ENCODE data around the gene PLIN1. TPM values are rescaled to one million over a fixed set of nuclear protein-coding genes. Genes with fewer than 3 reads are reported as not detected.

Gene PLIN1
- total and polyA plus RNA-seq, 2 of the 4 experiments (the other 2 are of a cell fraction) = under 0.01 to 0.07 TPM

DNA sequence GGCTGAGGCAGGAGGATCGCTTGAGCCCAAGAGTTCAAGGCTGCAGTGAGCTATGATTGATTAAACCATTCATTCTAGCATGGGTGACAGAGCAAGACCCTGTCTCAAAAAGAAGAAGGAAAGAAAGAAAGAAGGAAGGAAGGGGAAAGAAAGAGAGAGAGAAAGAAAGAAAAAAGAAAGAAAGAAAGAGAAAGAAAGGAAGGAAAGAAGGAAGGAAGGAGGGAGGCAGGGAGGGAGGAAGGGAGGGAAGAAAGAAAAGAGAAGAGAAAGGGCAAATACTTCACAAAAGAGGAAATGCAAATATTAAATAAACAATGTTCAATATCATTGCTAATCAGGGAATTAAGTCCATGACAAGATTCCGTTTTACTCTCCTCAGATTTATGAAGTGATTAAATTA is 19.9 kb downstream of the PLIN1 start:
- H4K20me1 ChIP-seq (ENCODE audit: insufficient read depth, low read length) = no peaks in the 10 kb centered on the region
- H2AK9ac ChIP-seq (replicated peaks; ENCODE audit: low read depth, low read length, poor library complexity) = no peak overlapping the region
- H3K56ac ChIP-seq (ENCODE audit: extremely low read depth, insufficient read depth, low read length) = no peak overlapping the region
- no peak overlapping the region for H4K91ac ChIP-seq (ENCODE audit: insufficient read depth, low read depth, low read length)
- dilution Hi-C loops (cut with HindIII; ENCODE audit: low sequenced_read_pairs, unreplicated experiment) (no loop called here), intact Hi-C loops (cut with micrococcal nuclease) (no loop called here), in situ Hi-C loops (cut with MboI; ENCODE audit: low sequenced_read_pairs) (no loop called here)
- H3K4me3 ChIP-seq (ENCODE audit: insufficient read depth, low read depth, low read length) = no peak overlapping the region
- DNase-seq = no peak
- H3K14ac ChIP-seq (replicated peaks; ENCODE audit: low read depth, low read length) = no peak overlapping the region
- H3K27me3 ChIP-seq (ENCODE audit: control insufficient read depth, insufficient read depth, low read length) = no peaks in the 10 kb centered on the region
- no peak overlapping the region for H3K4ac ChIP-seq (ENCODE audit: low read depth, low read length)
- ChIA-PET CTCF (no interaction called here), POLR2A (ENCODE audit: unreplicated experiment) (no interaction called here)
- H3K9ac ChIP-seq (ENCODE audit: low read depth, low read length) = no peak overlapping the region
- no peak overlapping the region for H2AFZ ChIP-seq (replicated peaks; ENCODE audit: low read length, poor library complexity)
- no peak overlapping the region for H3K18ac ChIP-seq (ENCODE audit: low read depth, low read length)
- ATAC-seq (ENCODE audit: low read depth) = no peak
- no peak overlapping the region for H4K5ac ChIP-seq (ENCODE audit: low read depth, low read length)
- no peak overlapping the region for H2BK120ac ChIP-seq (ENCODE audit: low read depth, low read length)
- no TSS peak for BruUV-seq (replicated peaks)
- H3K9me1 ChIP-seq (ENCODE audit: insufficient read depth, low read length) = peaks cover 12% of the 10 kb centered on the region
- WGBS, 2 experiments (ENCODE audit: extremely low coverage in 2 of 2, insufficient read length in 1 of 2) = no CpG with 5 or more reads among the region's 2 CpGs
- H3K23ac ChIP-seq (ENCODE audit: low read depth, low read length) = no peak overlapping the region
- H2BK20ac ChIP-seq (ENCODE audit: low read depth, low read length) = no peak overlapping the region
- peaks cover 0 to 16% of the 10 kb centered on the region in 2 experiments; a peak in 2 of 4 replicates for H3K79me1 ChIP-seq (ENCODE audit: low read depth in 1 of 2, low read length in 2 of 2)
- H3K4me1 ChIP-seq (ENCODE audit: control insufficient read depth, insufficient read depth, low read length) = peaks cover 15% of the 10 kb centered on the region
- no peaks in the 10 kb centered on the region for H3K36me3 ChIP-seq (ENCODE audit: control insufficient read depth, insufficient read depth, low read length)
- H2BK15ac ChIP-seq (ENCODE audit: low read depth, low read length) = no peak overlapping the region
- no peaks in the 10 kb centered on the region for H3K9me3 ChIP-seq (ENCODE audit: control insufficient read depth, insufficient read depth, low read length)
- no peak overlapping the region for H2BK5ac ChIP-seq (ENCODE audit: low read depth, low read length, poor library complexity, severe bottlenecking)
- no peak overlapping the region for H2AK5ac ChIP-seq (ENCODE audit: low read depth, low read length)
- H4K8ac ChIP-seq (ENCODE audit: low read depth in 2 of 2, low read length in 2 of 2) = no peak overlapping the region
- H3K4me2 ChIP-seq (ENCODE audit: low read depth, low read length) = no peak overlapping the region
- no peak overlapping the region for H3K27ac ChIP-seq (ENCODE audit: insufficient read depth, low read length)
- TF ChIP-seq FOS (IDR thresholded peaks at IDR 0.05; ENCODE audit: low read depth, low read length) (no peak), RFX5 (IDR thresholded peaks at IDR 0.05; ENCODE audit: low read depth, low read length) (no peak), MXI1 (IDR thresholded peaks at IDR 0.05; ENCODE audit: borderline replicate concordance, low read depth, low read length) (no peak), RAD21 (IDR thresholded peaks at IDR 0.05; ENCODE audit: low read length) (no peak), SMC3 (IDR thresholded peaks at IDR 0.05; ENCODE audit: low read depth, low read length) (no peak), POLR2A (IDR thresholded peaks at IDR 0.05; ENCODE audit: low read depth, low read length) (no peak), MAFK (IDR thresholded peaks at IDR 0.05; ENCODE audit: low read depth, low read length) (no peak), MAZ (IDR thresholded peaks at IDR 0.05; ENCODE audit: borderline replicate concordance, low read depth, low read length) (no peak), CHD1 (IDR thresholded peaks at IDR 0.05; ENCODE audit: low read depth, low read length) (no peak)
- TF ChIP-seq, protein P1, sequence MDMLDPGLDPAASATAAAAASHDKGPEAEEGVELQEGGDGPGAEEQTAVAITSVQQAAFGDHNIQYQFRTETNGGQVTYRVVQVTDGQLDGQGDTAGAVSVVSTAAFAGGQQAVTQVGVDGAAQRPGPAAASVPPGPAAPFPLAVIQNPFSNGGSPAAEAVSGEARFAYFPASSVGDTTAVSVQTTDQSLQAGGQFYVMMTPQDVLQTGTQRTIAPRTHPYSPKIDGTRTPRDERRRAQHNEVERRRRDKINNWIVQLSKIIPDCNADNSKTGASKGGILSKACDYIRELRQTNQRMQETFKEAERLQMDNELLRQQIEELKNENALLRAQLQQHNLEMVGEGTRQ (IDR thresholded peaks at IDR 0.05; ENCODE audit: low read depth, low read length) = no peak
- TF ChIP-seq, protein P2, sequence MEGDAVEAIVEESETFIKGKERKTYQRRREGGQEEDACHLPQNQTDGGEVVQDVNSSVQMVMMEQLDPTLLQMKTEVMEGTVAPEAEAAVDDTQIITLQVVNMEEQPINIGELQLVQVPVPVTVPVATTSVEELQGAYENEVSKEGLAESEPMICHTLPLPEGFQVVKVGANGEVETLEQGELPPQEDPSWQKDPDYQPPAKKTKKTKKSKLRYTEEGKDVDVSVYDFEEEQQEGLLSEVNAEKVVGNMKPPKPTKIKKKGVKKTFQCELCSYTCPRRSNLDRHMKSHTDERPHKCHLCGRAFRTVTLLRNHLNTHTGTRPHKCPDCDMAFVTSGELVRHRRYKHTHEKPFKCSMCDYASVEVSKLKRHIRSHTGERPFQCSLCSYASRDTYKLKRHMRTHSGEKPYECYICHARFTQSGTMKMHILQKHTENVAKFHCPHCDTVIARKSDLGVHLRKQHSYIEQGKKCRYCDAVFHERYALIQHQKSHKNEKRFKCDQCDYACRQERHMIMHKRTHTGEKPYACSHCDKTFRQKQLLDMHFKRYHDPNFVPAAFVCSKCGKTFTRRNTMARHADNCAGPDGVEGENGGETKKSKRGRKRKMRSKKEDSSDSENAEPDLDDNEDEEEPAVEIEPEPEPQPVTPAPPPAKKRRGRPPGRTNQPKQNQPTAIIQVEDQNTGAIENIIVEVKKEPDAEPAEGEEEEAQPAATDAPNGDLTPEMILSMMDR (conservative IDR thresholded peaks at IDR 0.05; ENCODE audit: low read depth, low read length) = no peak
- TF ChIP-seq, protein P3, sequence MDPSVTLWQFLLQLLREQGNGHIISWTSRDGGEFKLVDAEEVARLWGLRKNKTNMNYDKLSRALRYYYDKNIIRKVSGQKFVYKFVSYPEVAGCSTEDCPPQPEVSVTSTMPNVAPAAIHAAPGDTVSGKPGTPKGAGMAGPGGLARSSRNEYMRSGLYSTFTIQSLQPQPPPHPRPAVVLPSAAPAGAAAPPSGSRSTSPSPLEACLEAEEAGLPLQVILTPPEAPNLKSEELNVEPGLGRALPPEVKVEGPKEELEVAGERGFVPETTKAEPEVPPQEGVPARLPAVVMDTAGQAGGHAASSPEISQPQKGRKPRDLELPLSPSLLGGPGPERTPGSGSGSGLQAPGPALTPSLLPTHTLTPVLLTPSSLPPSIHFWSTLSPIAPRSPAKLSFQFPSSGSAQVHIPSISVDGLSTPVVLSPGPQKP (IDR thresholded peaks at IDR 0.05; ENCODE audit: borderline replicate concordance, low read depth, low read length) = no peak

Measured in IMR-90 (cell line).